Measurements from ENCODE around the gene TLCD1. TPM values are rescaled to one million over a fixed set of nuclear protein-coding genes. Genes with fewer than 3 reads are reported as not detected.
"Not testable (repeated sequence)": the region's sequence is repeated elsewhere in the genome, so short reads cannot be mapped to it uniquely, and the experiment has no call there.

The TLCD1 gene
- total RNA-seq, 2 donors from 2014 or later, result 3.5 to 3.7 TPM

DNA sequence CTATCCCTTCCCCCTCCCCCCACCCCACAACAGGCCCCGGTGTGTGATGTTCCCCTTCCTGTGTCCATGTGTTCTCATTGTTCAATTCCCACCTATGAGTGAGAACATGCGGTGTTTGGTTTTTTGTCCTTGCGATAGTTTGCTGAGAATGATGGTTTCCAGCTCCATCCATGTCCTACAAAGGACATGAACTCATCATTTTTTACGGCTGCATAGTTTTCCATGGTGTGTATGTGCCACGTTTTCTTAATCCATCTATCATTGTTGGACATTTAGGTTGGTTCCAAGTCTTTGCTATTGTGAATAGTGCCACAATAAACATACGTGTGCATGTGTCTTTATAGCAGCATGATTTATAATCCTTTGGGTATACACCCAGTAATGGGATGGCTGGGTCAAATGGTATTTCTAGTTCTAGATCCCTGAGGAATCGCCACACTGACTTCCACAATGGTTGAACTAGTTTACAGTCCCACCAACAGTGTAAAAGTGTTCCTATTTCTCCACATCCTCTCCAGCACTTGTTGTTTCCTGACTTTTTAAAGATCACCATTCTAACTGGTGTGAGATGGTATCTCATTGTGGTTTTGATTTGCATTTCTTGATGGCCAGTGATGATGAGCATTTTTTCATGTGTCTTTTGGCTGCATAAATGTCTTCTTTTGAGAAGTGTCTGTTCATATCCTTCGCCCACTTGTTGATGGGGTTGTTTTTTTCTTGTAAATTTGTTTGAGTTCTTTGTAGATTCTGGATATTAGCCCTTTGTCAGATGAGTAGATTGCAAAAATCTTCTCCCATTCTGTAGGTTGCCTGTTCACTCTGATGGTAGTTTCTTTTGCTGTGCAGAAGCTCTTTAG is 10.1 kb upstream of the TLCD1 start:
- intact Hi-C loops (cut with DNase I); DNase-seq; ATAC-seq: not testable (repeated sequence)

DNA sequence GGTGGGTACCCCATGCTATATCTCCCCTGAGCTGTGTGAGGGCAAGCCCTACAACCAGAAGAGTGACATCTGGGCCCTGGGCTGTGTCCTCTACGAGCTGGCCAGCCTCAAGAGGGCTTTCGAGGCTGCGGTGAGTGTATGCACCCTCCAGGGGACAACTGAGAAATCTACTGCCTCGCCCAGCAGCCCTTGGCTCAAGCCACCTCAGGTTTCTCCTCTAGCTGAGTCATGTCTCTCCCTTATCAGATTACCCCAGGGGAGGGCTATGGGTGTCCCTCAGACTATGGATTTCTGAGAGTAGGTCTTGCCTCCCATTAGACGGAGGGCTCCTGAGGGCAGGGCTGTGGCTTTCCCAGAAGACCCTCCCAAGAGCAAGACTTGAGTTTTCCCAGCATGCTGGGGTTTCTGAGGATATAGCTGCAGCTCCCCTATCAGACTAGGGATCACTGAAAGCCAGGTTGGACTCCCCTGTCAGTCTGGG is 9.2 kb upstream of the TLCD1 start:
- intact Hi-C loops (cut with DNase I), result no loop called here

DNA sequence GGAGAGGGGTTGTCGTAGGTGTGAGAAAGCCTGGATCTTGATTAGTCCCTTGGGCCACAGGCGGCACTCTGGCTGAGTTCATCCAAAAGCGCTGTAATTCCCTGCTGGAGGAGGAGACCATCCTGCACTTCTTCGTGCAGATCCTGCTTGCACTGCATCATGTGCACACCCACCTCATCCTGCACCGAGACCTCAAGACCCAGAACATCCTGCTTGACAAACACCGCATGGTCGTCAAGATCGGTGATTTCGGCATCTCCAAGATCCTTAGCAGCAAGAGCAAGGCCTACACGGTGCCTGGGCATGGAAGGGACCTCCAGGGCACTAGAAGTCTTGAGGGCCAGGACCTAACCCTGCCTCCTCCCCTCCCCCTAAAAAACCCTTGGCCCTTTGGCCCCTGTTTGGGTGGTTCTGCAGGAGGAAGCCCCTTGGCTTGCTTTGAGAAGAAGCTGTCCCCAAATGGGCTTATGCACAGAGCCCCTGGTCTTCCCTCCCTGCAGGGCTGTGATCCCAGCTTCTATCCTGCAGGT is 8.7 kb upstream of the TLCD1 start:
- intact Hi-C loops (cut with DNase I), result no loop called here
- DNase-seq (no peak), ATAC-seq (no peak)

More for the DNA sequence above, 9.2 kb upstream of the TLCD1 start:
- no peak for ATAC-seq
- no peak for DNase-seq

DNA sequence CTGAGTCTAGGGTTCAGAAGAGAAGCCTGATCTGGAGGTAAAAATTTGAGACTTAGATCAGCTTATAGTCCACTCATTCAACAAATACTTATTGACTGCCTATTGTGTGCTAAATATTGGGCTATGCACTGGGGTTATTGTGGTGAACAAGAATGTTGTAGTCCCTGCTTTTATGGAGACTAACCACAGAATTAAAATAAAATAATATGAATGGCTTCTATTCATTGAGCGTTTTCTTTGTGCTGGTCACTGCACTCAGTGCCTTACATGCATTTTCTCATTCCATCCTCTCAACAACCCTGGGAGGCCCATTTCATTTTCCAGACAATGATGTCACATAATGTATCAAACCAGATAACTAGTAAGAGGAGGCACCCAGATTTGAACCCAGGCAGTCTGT is 7.3 kb upstream of the TLCD1 start:
- ATAC-seq, result no peak
- intact Hi-C loops (cut with DNase I), result no loop called here
- no peak for DNase-seq

DNA sequence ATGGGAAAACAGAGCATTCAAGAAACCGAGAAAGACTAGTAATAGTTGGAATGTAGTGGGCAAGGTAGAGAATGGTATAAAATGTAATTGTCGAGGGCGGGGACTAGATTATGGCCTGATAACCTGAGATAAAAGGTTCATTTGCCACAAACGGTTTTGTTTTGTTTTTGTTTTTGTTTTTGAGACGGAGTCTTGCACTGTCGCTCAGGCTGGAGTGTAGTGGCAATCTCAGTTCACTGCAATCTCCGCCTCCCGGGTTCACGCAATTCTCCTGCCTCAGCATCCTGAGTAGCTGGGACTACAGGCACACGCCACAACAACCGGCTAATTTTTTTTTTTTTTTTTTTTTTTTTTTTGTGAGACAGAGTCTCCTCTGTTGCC is 3.9 kb upstream of the TLCD1 start:
- DNase-seq (no peak), ATAC-seq (no peak)
- intact Hi-C loops (cut with DNase I), result loop anchor here in 1 of 2 donors (5.0 kb wide), 1 partner anchor 217 kb away; no protein-coding TSS in a partner anchor

DNA sequence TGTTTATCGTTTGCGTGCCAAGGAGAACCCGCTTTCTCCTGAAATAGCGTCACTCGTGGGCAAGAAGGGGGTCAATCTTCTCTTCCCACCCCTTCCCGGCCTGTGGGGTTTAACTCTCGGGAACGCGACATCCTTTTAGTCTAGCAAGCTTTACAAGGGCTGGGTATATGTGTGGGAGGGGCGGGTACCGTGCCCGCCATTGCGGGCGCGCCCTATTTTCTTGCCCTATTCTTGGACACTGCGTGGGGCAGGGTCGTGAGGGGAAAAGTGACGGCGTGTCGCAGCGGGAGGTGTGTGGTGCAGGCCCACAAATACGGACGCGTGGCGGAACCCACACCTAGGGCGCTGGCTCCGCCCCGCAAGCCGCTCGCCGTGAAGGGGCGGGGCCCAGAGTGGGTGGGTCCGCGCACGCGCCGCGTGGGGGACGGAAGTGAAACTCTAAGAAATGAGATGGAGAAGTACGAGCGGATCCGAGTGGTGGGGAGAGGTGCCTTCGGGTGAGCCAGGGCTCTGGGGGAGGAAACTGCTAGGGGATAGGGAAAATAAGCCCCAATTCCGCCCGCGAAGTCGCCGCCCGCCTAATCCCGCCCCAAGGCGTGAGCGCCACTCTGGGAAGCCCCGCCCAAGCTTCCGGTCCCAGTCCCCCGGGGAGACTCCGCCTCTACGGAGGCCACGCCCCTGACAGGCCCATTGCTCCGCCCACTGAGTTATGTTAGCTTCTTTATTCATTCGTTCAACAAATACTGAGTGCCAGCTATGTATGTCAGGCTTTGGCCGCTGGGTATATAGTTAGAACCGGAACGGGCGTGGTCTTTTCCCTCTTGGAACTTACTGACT is 2.5 kb upstream of the TLCD1 start, which contains the start of gene NEK8:
TSS of gene NEK8 (plus strand) at position 425 of the 837 bp plus-strand sequence. CDS start at position 451, 26 bp downstream.
- intact Hi-C loops (cut with DNase I), result loop anchor here in 1 of 2 donors (5.0 kb wide), 1 partner anchor 219 kb away; no protein-coding TSS in a partner anchor
- ATAC-seq (peak; percentile 75 to 80), DNase-seq (peak; percentile 95)

DNA sequence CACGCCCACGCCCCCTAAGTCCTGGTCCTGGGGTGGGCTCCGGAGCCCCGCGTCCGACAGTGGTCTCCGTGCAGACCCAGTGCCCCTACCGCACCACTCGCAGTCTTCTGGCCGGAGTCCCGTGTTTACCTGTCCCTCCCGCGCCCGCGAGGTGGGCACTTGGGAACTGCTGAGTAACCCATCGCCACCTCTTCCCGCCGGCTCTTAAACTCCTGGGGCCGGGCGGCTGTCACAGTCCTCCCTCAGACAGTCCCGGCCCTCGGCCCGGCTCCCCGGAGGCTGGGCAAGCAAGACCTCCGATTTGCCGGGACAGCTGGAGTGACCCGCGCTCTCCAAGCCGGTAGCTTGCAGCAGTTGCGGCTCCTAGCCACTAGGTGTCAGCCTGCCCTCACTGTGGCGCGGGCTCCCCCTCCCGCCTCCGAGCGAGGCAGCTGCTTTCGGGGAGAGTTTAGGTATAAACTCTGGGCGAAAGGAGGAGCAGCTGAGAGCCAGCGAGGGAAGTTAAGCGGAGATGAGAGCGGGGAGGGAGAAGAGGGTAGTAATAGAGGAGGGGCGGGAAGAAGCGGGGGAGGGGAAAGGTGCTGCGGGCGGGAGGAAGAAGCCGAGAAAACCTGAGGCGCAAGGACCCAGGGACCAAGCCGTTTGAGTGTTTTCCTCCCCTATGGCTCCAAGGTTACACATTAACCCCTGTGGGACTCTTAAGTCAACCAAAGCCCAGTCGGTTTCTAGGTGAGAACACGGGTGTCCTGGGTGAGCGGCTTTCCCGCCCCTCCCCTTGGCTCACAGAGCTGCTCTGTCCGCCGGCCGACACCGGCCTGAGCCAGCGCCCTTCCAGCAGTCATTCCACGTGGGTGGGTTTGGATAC is 826 bp upstream of the TLCD1 start:
- intact Hi-C loops (cut with DNase I), result loop anchor here in 1 of 2 donors (2.0 to 5.0 kb wide), 2 partner anchors 22 to 220 kb away; no protein-coding TSS in a partner anchor
- DNase-seq (peak; percentile 93), ATAC-seq (peak; percentile 73 to 75)

DNA sequence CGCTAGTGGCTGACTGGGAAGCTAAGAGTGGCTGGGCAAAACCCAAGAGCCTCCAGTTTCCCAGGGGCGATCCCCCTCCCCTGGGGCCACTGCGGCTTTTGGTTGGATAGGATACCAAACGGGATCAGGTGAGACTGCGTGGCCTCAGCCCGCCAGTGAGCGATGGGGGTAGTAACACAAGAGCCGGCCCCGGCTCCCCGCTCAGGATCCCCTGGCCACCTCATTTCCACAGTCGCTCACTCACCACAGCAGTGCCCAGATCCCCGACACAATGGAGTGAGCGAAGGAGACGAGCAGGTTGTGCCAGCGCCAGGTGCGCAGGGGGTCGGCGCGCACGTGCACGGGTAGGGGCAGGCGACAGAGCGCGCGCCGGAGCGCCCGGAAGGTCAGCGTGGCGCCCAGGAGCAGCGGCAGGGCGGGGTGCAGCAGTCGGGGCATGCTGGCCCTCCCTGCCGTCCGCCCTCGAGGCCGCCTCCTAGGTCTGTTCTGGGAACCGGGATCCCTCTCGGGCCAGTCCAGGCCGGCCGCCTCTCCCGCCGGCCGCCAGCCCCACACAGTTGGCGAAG is 290 bp downstream of the TLCD1 start:
- ATAC-seq (peak in 1 of 2 donors; percentile 0), DNase-seq (peak; percentile 76)
- intact Hi-C loops (cut with DNase I), result loop anchor here in 1 of 2 donors (2.0 to 5.0 kb wide), 2 partner anchors 23 to 222 kb away; no protein-coding TSS in a partner anchor

DNA sequence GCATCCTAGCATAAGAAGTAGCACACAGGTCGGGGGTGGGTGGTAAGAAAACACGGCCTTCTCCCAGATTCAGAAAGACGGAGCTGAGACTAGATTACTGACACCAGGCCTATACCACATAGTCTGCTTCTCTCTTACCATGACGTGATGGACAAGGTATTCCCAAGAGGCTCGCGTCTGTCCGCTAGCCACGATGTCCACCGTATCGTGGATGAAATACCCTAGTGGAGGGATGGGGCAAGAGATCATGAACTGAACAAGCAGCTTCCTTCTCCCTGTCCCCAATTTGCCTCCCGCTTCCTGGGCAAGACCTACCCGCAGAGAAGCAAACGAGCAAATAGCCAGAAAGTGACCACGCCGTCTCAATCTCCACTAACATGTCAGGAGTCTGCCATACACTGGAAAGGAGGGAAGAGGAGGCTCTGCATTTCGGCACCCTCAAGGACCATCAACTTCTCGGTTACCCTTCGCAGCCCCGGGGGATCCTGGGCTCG is 820 bp downstream of the TLCD1 start:
- DNase-seq (no peak), ATAC-seq (no peak)
- intact Hi-C loops (cut with DNase I), result loop anchor here in 1 of 2 donors (5.0 kb wide), 1 partner anchor 222 kb away; no protein-coding TSS in a partner anchor

DNA sequence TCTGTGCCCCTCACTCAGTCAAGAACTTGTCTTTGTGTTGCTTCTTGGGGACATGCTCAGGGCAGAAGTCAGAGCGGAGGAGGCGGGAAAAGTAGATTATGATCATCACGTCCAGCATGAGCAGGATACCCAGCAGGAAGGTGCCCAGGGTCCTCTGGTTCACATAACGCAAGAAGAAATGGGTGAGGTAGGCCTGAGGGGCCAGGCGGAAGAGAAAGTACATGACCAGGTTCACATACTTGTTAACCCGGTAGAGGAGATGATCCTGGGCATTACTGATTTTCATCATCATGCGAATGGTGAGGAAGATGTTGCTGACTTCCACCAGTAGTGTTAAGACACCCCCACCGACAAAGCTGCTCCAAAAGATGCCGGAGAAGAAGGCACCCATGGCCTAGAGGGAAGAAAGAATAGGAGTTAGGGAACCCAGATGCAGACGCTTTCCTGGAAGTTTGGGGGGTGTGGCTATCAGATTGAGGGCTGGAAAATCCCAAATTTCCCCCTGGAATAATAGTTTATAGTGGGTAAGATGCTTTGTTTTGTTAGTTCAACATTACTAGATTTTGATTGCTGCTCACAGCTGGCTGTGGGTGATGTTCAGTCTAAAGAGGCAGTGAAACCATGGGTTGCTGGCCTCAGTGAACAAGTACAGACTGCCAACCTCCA is 1.4 kb downstream of the TLCD1 start:
- ATAC-seq (no peak), DNase-seq (no peak)
- intact Hi-C loops (cut with DNase I), result loop anchor here in 1 of 2 donors (5.0 kb wide), 1 partner anchor 223 kb away; no protein-coding TSS in a partner anchor

DNA sequence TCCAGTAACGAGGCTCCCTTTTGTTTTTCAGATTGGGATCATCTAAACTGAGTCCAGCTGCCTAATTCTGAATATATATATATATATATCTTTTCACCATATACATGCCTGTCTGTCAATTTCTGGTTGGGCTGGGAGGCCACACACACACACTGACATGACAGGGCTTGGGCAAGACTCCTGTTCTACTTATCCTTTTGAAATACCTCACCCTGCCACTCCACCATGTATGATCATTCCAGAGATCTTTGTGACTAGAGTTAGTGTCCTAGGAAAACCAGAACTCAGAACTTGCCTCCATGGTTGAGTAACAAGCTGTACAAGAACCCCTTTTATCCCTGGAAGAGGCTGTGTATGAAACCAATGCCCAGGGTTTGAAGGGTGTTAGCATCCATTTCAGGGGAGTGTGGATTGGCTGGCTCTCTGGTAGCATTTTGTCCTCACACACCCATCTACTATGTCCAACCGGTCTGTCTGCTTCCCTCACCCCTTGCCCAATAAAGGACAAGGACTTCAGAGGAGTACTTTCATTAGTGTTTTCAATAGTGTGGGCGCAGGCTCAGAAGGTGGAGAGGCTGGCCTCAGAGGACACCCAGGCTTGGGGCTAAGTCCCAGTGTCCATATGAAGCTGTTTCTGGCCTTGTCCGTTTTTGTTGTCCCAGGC is 2.1 kb downstream of the TLCD1 start:
- DNase-seq; ATAC-seq; intact Hi-C loops (cut with DNase I): not testable (repeated sequence)

DNA sequence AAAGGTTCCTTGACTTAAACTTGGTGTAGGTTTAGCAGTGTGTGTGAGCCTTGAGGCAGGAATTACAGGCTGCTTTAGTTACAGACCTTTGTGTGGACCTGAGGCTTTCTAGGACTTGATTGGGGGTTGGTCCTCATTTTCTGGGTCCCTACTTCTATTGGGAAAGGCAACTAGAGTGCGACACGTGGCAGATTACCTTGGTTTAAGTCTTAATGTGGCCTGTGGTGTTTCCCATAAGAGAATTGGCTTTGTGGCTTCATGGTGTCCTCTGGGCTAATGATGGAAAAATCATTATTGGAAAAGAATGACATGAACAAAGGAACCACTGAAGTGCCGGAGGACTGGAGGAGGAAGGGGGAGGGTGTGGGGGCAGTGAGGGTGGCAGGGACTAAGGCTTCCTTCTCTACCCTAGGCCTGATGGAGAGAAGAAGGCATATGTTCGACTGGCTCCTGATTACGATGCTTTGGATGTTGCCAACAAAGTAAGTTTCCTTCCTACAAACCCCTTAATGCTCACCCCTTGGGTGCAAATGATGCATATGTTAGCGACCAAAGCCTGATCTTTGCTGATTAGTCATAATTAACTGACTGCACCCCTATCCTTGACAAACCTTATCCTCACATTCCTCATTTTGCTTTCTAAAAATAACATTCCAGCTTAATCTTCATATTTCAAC is 2.7 kb downstream of the TLCD1 start:
- DNase-seq, result no peak
- no peak for ATAC-seq
- intact Hi-C loops (cut with DNase I), result no loop called here

DNA sequence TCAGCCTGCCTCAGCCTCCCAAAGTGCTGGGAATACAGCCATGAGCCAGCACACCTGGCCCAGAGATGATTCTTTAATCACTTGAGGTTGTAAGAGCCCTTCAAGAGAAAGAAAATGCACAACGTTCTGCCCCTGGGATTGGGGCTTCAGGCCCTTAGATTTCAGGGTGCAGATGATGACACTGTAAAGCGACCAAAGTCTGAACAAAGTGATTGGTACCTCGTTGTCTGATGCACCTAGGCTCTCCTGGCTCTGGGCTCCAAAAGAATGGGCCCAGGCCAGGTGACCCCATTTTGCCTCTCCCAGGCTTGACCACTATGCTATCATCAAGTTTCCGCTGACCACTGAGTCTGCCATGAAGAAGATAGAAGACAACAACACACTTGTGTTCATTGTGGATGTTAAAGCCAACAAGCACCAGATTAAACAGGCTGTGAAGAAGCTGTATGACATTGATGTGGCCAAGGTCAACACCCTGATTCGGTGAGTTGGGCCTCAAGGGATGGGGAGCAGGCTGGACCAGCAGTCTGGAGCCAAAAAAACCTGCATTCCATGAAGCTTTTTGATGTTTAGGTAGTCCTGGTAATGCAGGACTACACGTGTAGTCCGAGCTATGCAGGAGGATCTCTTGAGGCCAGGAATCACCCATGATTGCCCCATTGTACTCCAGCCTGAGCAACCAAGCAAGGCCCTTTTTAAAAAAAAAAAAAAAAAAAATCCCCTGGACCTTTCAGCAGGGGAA is 3.4 kb downstream of the TLCD1 start:
- intact Hi-C loops (cut with DNase I), result no loop called here
- ATAC-seq, result no peak
- DNase-seq, result no peak

DNA sequence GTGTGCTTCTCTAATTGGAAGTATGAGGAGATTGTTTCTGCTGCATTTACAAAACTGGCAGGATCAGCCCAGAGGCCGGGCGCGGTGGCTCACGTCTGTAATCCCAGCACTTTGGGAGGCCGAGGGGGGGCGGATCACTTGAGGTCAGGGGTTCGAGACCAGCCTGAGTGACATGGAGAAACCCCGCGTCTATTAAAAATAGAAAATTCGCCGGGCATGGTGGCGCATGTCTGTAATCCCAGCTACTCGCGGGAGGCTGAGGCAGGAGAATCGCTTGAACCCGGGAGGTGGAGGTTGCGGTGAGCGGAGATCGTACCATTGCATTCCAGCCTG is 5.1 kb downstream of the TLCD1 start:
- ATAC-seq; intact Hi-C loops (cut with DNase I); DNase-seq: not testable (repeated sequence)

DNA sequence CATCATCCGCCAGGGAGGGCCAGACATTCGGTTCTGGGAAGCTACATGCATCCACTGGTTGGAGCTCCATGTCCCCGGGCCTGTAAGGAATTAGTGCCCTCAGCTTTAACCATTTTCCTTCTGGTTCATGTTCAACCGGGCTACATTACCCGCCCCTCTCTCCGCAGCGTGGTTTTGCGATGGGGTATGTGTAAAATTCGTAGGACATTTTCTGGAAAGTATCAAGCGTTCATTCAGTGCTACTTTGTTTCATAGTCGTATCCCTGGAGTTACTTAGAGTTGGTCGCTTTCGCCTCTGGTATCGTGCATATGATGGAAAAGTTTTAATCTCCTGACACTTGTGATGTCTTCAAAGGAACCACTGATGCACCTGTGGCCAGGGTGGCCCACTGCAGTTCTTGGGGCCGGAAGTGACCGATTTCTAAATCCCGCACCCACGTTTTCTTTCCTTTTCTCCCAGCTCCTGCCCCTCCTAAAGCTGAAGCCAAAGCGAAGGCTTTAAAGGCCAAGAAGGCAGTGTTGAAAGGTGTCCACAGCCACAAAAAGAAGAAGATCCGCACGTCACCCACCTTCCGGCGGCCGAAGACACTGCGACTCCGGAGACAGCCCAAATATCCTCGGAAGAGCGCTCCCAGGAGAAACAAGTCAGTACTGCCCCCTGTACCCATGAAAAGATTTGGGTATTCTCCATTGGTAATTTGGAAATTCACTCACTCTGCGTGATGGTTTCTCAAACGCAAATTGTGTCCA is 5.6 kb downstream of the TLCD1 start:
- no peak for ATAC-seq
- intact Hi-C loops (cut with DNase I), result no loop called here
- DNase-seq, result no peak
